Ovary (tissue), 9 donors: Measurements from ENCODE around the gene CDC14A. TPM values are rescaled to one million over a fixed set of nuclear protein-coding genes. Genes with fewer than 3 reads are reported as not detected.

Source experiments
- DNase-seq, 5 donors: peaks; one replicate each; pipeline ENCODE4 v3.0.0-alpha.2; 2019 to 2020
- H3K27ac ChIP-seq, 2 donors: fragments of 200-600 bp; one replicate each; pipeline versions ENCODE4 v1.5.1 to v1.8.0; 2019 to 2022
- H3K27me3 ChIP-seq: fragments of 200-600 bp; one replicate; pipeline ENCODE4 v1.8.0; 2022
- H3K36me3 ChIP-seq: fragments of 200-600 bp; sonication (generic); one replicate; pipeline ENCODE4 v1.5.1; 2019
- H3K4me1 ChIP-seq: one replicate; pipeline ENCODE4 v1.8.1; 2013; ENCODE audit warnings: mild to moderate bottlenecking, moderate library complexity; ENCODE audit not compliant: insufficient read depth
- H3K4me3 ChIP-seq: fragments of 200-600 bp; sonication (generic); one replicate; pipeline ENCODE4 v1.5.1; 2017
- H3K9me3 ChIP-seq, 2 donors: fragments of 200-600 bp in 1 of 2; sonication (generic) in 1 of 2; one replicate each; pipeline versions ENCODE4 v1.5.1 to v1.8.1; 2013 to 2019; ENCODE audit warnings: mild to moderate bottlenecking in 1 of 2, moderate library complexity in 1 of 2
- CTCF ChIP-seq, 3 donors: fragments of 450-650 bp in 2 of 3; fragments of 200-600 bp in 1 of 3; IDR thresholded peaks; one replicate each; pipeline versions ENCODE4 v1.5.1 to v1.8.0; 2016 to 2022; ENCODE audit warnings: antibody characterized with exemption in 3 of 3, mild to moderate bottlenecking in 1 of 3
- EP300 ChIP-seq: sonication (generic); formaldehyde crosslinking; IDR thresholded peaks from one replicate; pipeline ENCODE4 v1.6.1; 2017; ENCODE audit warnings: antibody characterized with exemption
- POLR2A ChIP-seq: fragments of 450-650 bp; IDR thresholded peaks from one replicate; pipeline ENCODE4 v1.6.1; 2017; ENCODE audit warnings: antibody characterized with exemption, mild to moderate bottlenecking, moderate library complexity
- WGBS, 3 donors: extraction: QIAGEN DNeasy Blood & Tissue Kit in 1 of 3; methylation state at CpG; one replicate each; pipeline versions ENCODE4 v1.1.5 to v1.1.7; 2013 to 2017; 5-methylcytosine and 5-hydroxymethylcytosine counted together
- intact Hi-C, 4 donors: fragments of 100-400 bp; cut with DNase I; formaldehyde crosslinking; loops; one replicate each; pipeline versions ENCODE4 v1.11.0 to v1.15.1; 2022 to 2023
- polyA plus RNA-seq, 2 donors: library from polyadenylated mRNA; stranded (reverse); fragments of 200-250 nt in 1 of 2; fragments of 350-450 nt in 1 of 2; fragmentation: Illumina TruSeq in 1 of 2; extraction: RNeasy Lipid Tissue Mini Kit (QIAGEN cat#74804) in 1 of 2; gene quantifications; one replicate each; pipeline ENCODE4 v1.2.3, GENCODE V29; 2013 to 2014
- total RNA-seq, 7 donors: library from RNA; depleted of rRNA in 2 of 7; stranded (reverse); fragments of >200 nt in 2 of 7; fragmentation: NEBNext Ultra II Directional in 3 of 7; extraction: Animal tissue kit (Norgen Biotek cat#: 25700) in 3 of 7; gene quantifications; one replicate each; pipeline versions ENCODE4 v1.1.0 to v1.2.4, GENCODE V29; 2016 to 2023
- donor health status: DM: no; HTN: no; CAD: no; lungs with moderate emphysema.
- donor health status: DM: no; HTN: no; CAD: no.
- donor health status: Bipolar disorder and iron deficiency.
- donor health status: DM: yes; HTN: yes; CAD: no.
- donor health status: DM: no; HTN: no; CAD: no.
- donor health status: DM: yes; HTN: yes; CAD: no.

The CDC14A gene
- total and polyA plus RNA-seq, 9 donors, result 4.6 to 47.4 (median 8.6) TPM

GRCh38 chr1:100380635-100381034 is 28.3 kb downstream of the CDC14A start:
- intact Hi-C loops, result no loop called here
- WGBS, 3 donors, result 78 to 83% (median 79%) methylated on average over 1 of the region's 1 CpG

DNA sequence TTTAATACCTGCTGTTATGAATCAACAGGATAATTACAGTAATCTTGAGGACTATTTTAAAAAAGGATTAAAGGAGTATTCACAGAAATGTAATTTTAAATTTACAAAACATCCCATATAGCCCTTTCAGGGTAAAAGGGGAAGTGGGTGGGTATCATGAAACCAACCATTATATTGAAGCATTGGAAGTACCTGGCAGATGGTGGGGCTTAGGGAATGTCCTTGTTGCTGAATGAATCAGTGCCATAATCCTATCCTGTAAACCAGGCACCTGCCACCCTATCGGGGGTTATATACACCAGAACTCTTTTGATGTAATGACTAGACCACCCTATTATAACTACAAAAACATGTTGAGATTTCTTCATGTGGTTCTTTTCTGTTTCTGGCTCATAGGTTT is 30.4 kb downstream of the CDC14A start:
- no peaks in the 10 kb centered on the region for H3K36me3 ChIP-seq
- WGBS, 3 donors, result 94 to 100% (median 97%) methylated on average over 1 of the region's 1 CpG
- TF ChIP-seq EP300 (no peak), CTCF (IDR thresholded peaks at IDR 0.05) (no peak), POLR2A (no peak)
- no peak overlapping the region for H3K4me3 ChIP-seq
- no peaks in the 10 kb centered on the region for H3K27me3 ChIP-seq
- no peak overlapping the region for H3K27ac ChIP-seq
- H3K4me1 ChIP-seq, result no peaks in the 10 kb centered on the region
- no peaks in the 10 kb centered on the region for H3K9me3 ChIP-seq
- no peak for DNase-seq
- intact Hi-C loops, result no loop called here

More at GRCh38 chr1:100380635-100381034, 28.3 kb downstream of the CDC14A start:
- Histone ChIP-seq H3K4me3 (no peak overlapping the region), H3K27ac (no peak overlapping the region), H3K9me3 (no peaks in the 10 kb centered on the region), H3K36me3 (no peaks in the 10 kb centered on the region), H3K4me1 (no peaks in the 10 kb centered on the region), H3K27me3 (no peaks in the 10 kb centered on the region)
- DNase-seq, result no peak
- TF ChIP-seq EP300 (no peak), POLR2A (no peak), CTCF (IDR thresholded peaks at IDR 0.05) (no peak)

GRCh38 chr1:100383743-100384405 is 31.6 kb downstream of the CDC14A start:
- Histone ChIP-seq H3K27me3 (no peaks in the 10 kb centered on the region), H3K9me3 (no peaks in the 10 kb centered on the region), H3K4me3 (no peak overlapping the region), H3K27ac (no peak overlapping the region), H3K4me1 (no peaks in the 10 kb centered on the region), H3K36me3 (no peaks in the 10 kb centered on the region)
- DNase-seq, result no peak
- no peak for TF ChIP-seq CTCF (IDR thresholded peaks at IDR 0.05)
- TF ChIP-seq EP300, result no peak
- TF ChIP-seq POLR2A, result no peak
- intact Hi-C loops, result no loop called here

GRCh38 chr1:100387209-100387608 is 34.9 kb downstream of the CDC14A start:
- H3K27me3 ChIP-seq, result no peaks in the 10 kb centered on the region
- peak in 1 of 5 donors; percentile 19 for DNase-seq
- no peak overlapping the region for H3K27ac ChIP-seq
- no peak overlapping the region for H3K4me3 ChIP-seq
- 0 to 4% (median 2%) methylated on average over 5 of the region's 5 CpGs for WGBS, 3 donors
- H3K36me3 ChIP-seq, result no peaks in the 10 kb centered on the region
- no peaks in the 10 kb centered on the region for H3K9me3 ChIP-seq
- no peak for TF ChIP-seq EP300
- no peak for TF ChIP-seq POLR2A
- TF ChIP-seq CTCF (IDR thresholded peaks at IDR 0.05), result no peak
- no peaks in the 10 kb centered on the region for H3K4me1 ChIP-seq
- intact Hi-C loops, result no loop called here
